Fibroblast of lung (primary cell): ENCODE results near the gene HMCN2.

Experiments used
- CTCF ChIP-seq, 2 donors: IDR thresholded peaks in 1 of 2; conservative IDR thresholded peaks in 1 of 2; 1 replicate in 1 of 2; 2 replicates in 1 of 2; pipeline ENCODE4 v1.5.1; 2011 to 2012; ENCODE audit warnings: low read length in 2 of 2, control low read depth in 1 of 2, inconsistent platforms in 1 of 2, low read depth in 1 of 2, mild to moderate bottlenecking in 1 of 2
- EZH2 ChIP-seq: IDR thresholded peaks from 2 replicates; pipeline ENCODE4 v1.5.1; 2012; ENCODE audit warnings: low read length, control low read depth, mild to moderate bottlenecking; ENCODE audit errors: missing control alignments

GRCh38 chr9:130368631-130369103, 103.1 kb downstream of the HMCN2 start:
- TF ChIP-seq CTCF (conservative IDR thresholded peaks at IDR 0.05 in 1 of 2, IDR thresholded peaks at IDR 0.05 in 1 of 2; ENCODE audit: low read depth in 1 of 2, low read length in 2 of 2) (peak in 1 of 2 donors; percentile 21), EZH2 (no peak)
